ENCODE measurements around the gene SGCD. TPM values are rescaled to one million over a fixed set of nuclear protein-coding genes. Genes with fewer than 3 reads are reported as not detected.

Gene SGCD
- total RNA-seq, 4 donors from 2014 or later: 0.53 to 2.3 (median 1.2) TPM

DNA sequence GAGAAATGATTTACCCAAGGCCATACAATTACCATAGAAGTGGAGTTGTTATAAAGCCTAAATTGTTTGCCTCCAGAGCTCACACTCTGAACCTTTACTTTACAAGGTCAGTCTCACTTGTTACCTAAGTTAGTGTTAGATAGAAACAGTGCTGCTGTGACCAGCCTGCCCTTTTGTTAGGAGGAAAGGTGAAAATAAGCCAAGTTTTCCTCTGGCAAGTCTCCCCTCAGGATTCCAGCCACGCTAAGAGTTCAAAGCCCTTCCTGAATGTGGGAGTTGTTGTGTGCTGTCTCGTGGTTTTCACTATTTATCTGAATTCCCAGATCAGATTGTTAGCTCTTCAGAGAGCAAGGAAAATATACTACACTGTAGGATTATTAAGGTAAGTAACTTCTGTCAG, 260.0 kb downstream of the SGCD start:
- DNase-seq (ENCODE audit: low spot score in 2 of 2): no peak
- TF ChIP-seq CTCF (IDR thresholded peaks at IDR 0.05) (no peak), POLR2A (IDR thresholded peaks at IDR 0.05) (no peak)
- intact Hi-C loops (cut with DNase I; ENCODE audit: low total_unique reads): no loop called here
- 38 to 39% methylated on average over 2 of the region's 2 CpGs for WGBS, 2 donors
- H3K4me3 ChIP-seq (ENCODE audit: low read depth, poor library complexity, severe bottlenecking): no peak overlapping the region

GRCh38 chr5:156588306-156588705, 261.3 kb downstream of the SGCD start:
- WGBS, 2 donors: 80 to 85% methylated on average over 2 of the region's 2 CpGs
- TF ChIP-seq CTCF (IDR thresholded peaks at IDR 0.05): no peak
- TF ChIP-seq POLR2A (IDR thresholded peaks at IDR 0.05): no peak
- H3K4me3 ChIP-seq (ENCODE audit: low read depth, poor library complexity, severe bottlenecking): no peak overlapping the region
- intact Hi-C loops (cut with DNase I; ENCODE audit: low total_unique reads): no loop called here
- DNase-seq (ENCODE audit: low spot score in 2 of 2): no peak

DNA sequence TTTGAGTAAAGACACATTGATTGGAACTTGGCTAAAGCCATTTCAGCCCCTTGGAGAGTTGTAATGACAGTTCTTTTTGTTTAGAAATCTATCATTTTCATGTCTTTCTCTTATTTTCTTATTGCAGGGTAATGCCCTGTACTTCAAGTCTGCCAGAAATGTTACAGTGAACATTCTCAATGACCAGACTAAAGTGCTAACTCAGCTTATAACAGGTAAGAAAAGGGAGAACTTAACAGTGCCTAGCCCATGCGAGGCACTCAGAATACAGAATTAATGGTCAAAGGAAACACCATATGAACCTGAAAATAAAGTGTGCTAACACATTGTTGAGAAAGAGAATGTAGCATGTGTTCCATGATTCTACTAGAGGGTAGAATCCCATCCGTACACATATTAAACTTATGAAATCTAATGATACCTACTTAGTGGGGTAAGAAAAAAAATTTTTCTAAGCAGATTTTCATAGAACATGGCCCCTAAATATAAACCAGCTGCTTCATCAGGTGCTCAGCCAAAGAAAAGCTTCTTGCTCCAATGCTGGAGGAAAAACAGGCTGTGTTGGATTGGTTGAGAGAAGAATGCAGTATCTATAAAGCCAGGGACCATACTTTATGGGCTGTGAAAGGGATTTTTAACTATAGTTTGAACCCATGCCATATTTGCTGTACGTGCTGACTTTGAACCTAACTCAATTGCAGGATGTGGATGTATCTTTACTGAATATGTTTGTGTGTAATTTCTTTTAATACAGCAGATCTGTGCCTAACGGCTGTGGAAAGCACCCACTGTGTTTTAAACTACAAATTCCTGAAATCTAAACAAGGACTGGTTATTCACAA, 262.4 kb downstream of the SGCD start:
- 74 to 80% methylated on average over 4 of the region's 4 CpGs for WGBS, 2 donors
- DNase-seq (ENCODE audit: low spot score in 2 of 2): no peak
- TF ChIP-seq CTCF (IDR thresholded peaks at IDR 0.05): no peak
- TF ChIP-seq POLR2A (IDR thresholded peaks at IDR 0.05): no peak
- H3K4me3 ChIP-seq (ENCODE audit: low read depth, poor library complexity, severe bottlenecking): no peak overlapping the region
- intact Hi-C loops (cut with DNase I; ENCODE audit: low total_unique reads): no loop called here

DNA sequence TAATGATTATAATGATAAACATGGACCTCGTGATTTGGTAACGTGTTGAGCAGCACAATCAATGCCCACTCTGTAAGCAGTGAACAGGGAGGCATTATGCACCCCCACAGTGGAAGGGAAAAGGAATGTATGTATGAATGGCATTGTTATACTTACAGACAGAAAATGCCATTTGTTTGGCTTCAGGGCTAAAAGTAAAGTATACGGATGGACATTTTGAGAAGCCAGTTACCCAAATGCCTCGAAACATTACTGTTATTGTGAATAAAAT, 262.9 kb downstream of the SGCD start:
- DNase-seq (ENCODE audit: low spot score in 2 of 2): no peak
- 72 to 83% methylated on average over 4 of the region's 4 CpGs for WGBS, 2 donors
- intact Hi-C loops (cut with DNase I; ENCODE audit: low total_unique reads): no loop called here
- TF ChIP-seq CTCF (IDR thresholded peaks at IDR 0.05) (no peak), POLR2A (IDR thresholded peaks at IDR 0.05) (no peak)
- H3K4me3 ChIP-seq (ENCODE audit: low read depth, poor library complexity, severe bottlenecking): no peak overlapping the region

DNA sequence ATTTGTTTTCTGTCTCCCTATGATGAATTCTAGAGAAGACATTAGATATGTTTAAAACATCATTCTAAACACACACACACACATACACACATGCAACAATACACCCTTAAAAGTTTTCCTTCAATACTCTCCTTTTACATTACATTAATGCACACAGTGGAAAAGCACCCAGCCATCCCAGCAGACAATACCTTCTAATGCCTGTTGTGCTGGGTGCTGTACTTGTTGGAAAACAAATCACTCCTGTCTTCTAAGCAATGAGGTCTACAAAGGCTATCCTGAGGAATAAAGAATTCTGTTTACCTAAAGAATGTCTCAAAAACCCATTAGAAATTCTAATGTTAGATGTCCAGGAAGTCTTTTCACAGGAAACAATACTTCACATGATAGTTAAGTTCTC, 264.0 kb downstream of the SGCD start:
- H3K4me3 ChIP-seq (ENCODE audit: low read depth, poor library complexity, severe bottlenecking): no peak overlapping the region
- intact Hi-C loops (cut with DNase I; ENCODE audit: low total_unique reads): no loop called here
- DNase-seq (ENCODE audit: low spot score in 2 of 2): no peak
- TF ChIP-seq CTCF (IDR thresholded peaks at IDR 0.05) (no peak), POLR2A (IDR thresholded peaks at IDR 0.05) (no peak)

- TF ChIP-seq POLR2A (IDR thresholded peaks at IDR 0.05) (no peak), CTCF (IDR thresholded peaks at IDR 0.05) (no peak)
- no peak for DNase-seq (ENCODE audit: low spot score in 2 of 2)
- no peak overlapping the region for H3K4me3 ChIP-seq (ENCODE audit: low read depth, poor library complexity, severe bottlenecking)
- intact Hi-C loops (cut with DNase I; ENCODE audit: low total_unique reads): no loop called here
These were observed 264.7 kb downstream of the SGCD start for GRCh38 chr5:156591631-156592030.
